Kidney (tissue), 14 donors: ENCODE data around the gene MYL5. TPM values are rescaled to one million over a fixed set of nuclear protein-coding genes. Genes with fewer than 3 reads are reported as not detected.
A peak's percentile ranks its signal among the peaks of the same experiment; 100 is the strongest.

ENCODE experiments used
- DNase-seq, 5 donors: peaks; one replicate each; pipeline ENCODE4 v3.0.0-alpha.2; 2013 to 2020
- FAIRE-seq: peaks from 2 replicates; lab custom pipeline; 2012; peaks lifted over from hg19 to GRCh38; lab: Jason Lieb, UNC
- H3K27ac ChIP-seq, 2 donors: one replicate each; pipeline ENCODE4 v1.7.0; 2013; ENCODE audit warnings: low read depth in 2 of 2, low read length in 2 of 2, inconsistent platforms in 1 of 2
- H3K27me3 ChIP-seq: one replicate; pipeline ENCODE4 v1.7.1; 2013; ENCODE audit warnings: low read length, inconsistent platforms; ENCODE audit not compliant: control insufficient read depth, insufficient read depth
- H3K36me3 ChIP-seq, 3 donors: one replicate each; pipeline versions ENCODE4 v1.7.0 to v1.7.1; 2013; ENCODE audit warnings: low read length in 3 of 3, control low read depth in 1 of 3, inconsistent platforms in 1 of 3; ENCODE audit not compliant: insufficient read depth in 3 of 3, control insufficient read depth in 2 of 3
- H3K4me1 ChIP-seq, 3 donors: one replicate each; pipeline versions ENCODE4 v1.7.0 to v1.7.1; 2013; ENCODE audit warnings: low read length in 3 of 3, inconsistent platforms in 1 of 3, low read depth in 1 of 3; ENCODE audit not compliant: control insufficient read depth in 2 of 3, insufficient read depth in 2 of 3
- H3K4me3 ChIP-seq, 3 donors: one replicate each; pipeline versions ENCODE4 v1.7.0 to v1.8.1; 2013; ENCODE audit warnings: low read length in 3 of 3, control low read depth in 1 of 3, inconsistent platforms in 1 of 3
- H3K9ac ChIP-seq, 3 donors: one replicate each; pipeline versions ENCODE4 v1.7.0 to v1.7.1; 2013; ENCODE audit warnings: low read length in 3 of 3, control low read depth in 1 of 3, inconsistent platforms in 1 of 3
- H3K9me3 ChIP-seq, 3 donors: one replicate each; pipeline versions ENCODE4 v1.7.0 to v1.7.1; 2013; ENCODE audit warnings: low read length in 3 of 3, control low read depth in 1 of 3, inconsistent platforms in 1 of 3; ENCODE audit not compliant: control insufficient read depth in 2 of 3, insufficient read depth in 1 of 3
- CTCF ChIP-seq: IDR thresholded peaks from 3 replicates; pipeline ENCODE4 v1.5.1; 2012; ENCODE audit warnings: mild to moderate bottlenecking, moderate library complexity, borderline replicate concordance; ENCODE audit not compliant: insufficient read depth; ENCODE audit errors: extremely low read depth
- intact Hi-C: fragments of 100-400 bp; cut with DNase I; formaldehyde crosslinking; loops from one replicate; pipeline ENCODE4 v1.11.1; 2022
- polyA plus RNA-seq: library from polyadenylated mRNA; stranded (reverse); fragments of 350-450 nt; fragmentation: Illumina TruSeq; extraction: RNeasy Lipid Tissue Mini Kit (QIAGEN cat#74804); gene quantifications from one replicate; pipeline ENCODE4 v1.2.3, GENCODE V29; 2014; ENCODE audit warnings: low read depth, low replicate concordance; ENCODE audit not compliant: insufficient read depth
- total RNA-seq: library from RNA; stranded (reverse); fragmentation: NEBNext Ultra II Directional; extraction: Animal tissue kit (Norgen Biotek cat#: 25700); gene quantifications from one replicate; pipeline ENCODE4 v1.2.1, GENCODE V29; 2021
- donor health status: control.
- donor health status: control.
- donor health status: control.
- donor health status: control.
- donor health status: control.
- donor health status: DM: yes; HTN: yes; CAD: no.
- donor health status: Normal renal cell carcinoma (clear cell type).

Gene MYL5
- total and polyA plus RNA-seq, 2 donors from 2014 or later: 17.9 to 29.6 TPM

DNA sequence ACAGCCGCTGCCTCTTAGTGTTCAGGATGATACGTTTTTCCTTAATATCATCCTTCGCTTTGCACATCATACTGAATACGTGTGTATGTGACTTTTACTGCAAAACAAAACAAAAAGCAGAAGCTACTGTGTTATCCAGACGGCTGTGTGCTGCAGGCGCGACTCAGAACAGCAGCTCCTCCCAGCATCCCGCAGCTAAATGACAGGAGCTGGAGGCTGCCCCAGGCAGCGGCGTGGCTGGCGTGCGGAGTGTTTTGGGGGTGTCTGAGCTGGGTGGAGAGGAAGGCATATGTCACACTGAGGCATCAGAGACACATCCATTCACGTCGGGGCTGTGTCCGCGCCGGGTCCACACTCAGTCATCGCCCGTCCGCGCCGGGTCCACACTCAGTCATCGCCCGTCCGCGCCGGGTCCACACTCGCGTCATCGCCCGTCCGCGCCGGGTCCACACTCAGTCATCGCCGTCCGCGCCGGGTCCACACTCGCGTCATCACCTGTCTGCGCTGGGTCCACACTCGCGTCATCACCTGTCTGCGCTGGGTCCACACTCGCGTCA, 47.9 kb downstream of the MYL5 start:
- no peak overlapping the region for H3K27ac ChIP-seq
- TF ChIP-seq CTCF: no peak
- no peak overlapping the region for H3K9ac ChIP-seq
- H3K27me3 ChIP-seq: no peaks in the 10 kb centered on the region
- peaks cover 0 to 25% (median 3%) of the 10 kb centered on the region in 3 donors for H3K4me1 ChIP-seq
- FAIRE-seq (no peak), DNase-seq (no peak)
- intact Hi-C loops: no loop called here
- H3K4me3 ChIP-seq: no peak overlapping the region
- no peaks in the 10 kb centered on the region for H3K9me3 ChIP-seq
- H3K36me3 ChIP-seq: no peaks in the 10 kb centered on the region

DNA sequence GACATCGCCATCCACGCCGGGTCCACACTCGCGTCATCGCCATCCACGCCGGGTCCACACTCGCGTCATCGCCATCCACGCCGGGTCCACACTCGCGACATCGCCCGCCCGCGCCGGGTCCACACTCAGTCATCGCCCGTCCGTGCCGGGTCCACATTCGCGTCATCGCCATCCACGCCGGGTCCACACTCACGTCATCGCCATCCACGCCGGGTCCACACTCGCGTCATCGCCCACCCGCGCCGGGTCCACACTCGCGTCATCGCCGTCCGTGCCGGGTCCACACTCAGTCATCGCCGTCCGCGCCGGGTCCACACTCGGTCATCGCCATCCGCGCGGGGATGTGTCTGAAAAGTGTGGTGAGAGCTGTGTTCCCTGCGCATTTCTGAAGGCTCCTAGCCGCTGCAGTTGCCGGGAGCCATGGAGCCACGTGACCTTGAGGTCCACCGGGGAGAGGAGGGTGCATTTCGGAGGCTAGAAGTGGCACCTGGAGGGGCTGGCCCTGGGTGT, 48.6 kb downstream of the MYL5 start:
- DNase-seq (no peak), FAIRE-seq (no peak)
- Histone ChIP-seq H3K27me3 (no peaks in the 10 kb centered on the region), H3K4me3 (no peak overlapping the region), H3K9me3 (no peaks in the 10 kb centered on the region), H3K36me3 (no peaks in the 10 kb centered on the region), H3K9ac (no peak overlapping the region), H3K4me1 (peaks cover 0 to 24% (median 3%) of the 10 kb centered on the region in 3 donors), H3K27ac (no peak overlapping the region)
- TF ChIP-seq CTCF: no peak
- intact Hi-C loops: no loop called here

DNA sequence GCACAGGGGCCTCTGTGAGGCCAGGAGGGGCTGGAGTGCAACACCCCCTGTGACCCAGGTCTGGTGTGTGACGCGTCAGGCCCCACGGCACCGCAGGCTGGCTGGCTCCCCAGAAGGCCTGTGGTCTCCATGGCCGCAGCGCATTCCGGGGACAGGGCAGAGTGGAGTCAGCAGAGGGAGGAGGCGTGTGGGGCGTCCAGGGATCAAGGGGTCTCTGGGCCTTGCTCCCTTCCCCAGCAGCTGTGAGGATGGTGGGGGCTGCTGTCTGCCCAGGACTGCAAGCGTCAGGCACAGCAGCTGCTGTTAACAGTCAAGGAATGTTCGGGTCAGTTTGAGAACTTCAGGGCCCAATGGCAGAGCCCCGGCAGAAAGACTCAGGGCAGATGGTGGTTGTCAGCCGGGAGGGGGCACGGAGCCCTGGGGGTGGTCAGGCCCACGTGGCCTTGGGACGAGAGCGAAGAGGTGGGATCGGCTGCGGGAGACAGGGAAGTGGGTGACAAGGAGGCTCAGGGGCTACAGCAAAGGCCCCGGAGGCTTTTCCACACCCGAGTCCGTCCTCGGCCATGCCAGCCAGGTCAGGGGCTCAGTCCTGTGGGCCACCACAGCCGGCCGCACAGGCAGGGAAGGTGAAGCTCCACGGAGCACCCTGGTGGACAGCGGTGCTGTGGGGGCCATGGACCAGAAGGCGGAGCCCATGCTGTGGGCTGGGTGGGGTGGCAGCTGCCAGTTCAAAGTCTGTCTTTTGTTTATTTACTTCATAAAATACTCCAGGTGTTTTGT, 49.6 kb downstream of the MYL5 start:
- peaks cover 0 to 23% (median 3%) of the 10 kb centered on the region in 3 donors for H3K4me1 ChIP-seq
- DNase-seq: peak in 1 of 5 donors; percentile 44
- H3K9ac ChIP-seq: no peak overlapping the region
- no peaks in the 10 kb centered on the region for H3K27me3 ChIP-seq
- TF ChIP-seq CTCF: no peak
- no peak overlapping the region for H3K4me3 ChIP-seq
- FAIRE-seq: no peak
- H3K9me3 ChIP-seq: no peaks in the 10 kb centered on the region
- no peak overlapping the region for H3K27ac ChIP-seq
- no peaks in the 10 kb centered on the region for H3K36me3 ChIP-seq
- intact Hi-C loops: no loop called here
